Uterus (tissue), 2 donors: ENCODE results near the gene LAPTM5.

ENCODE experiments used
- CTCF ChIP-seq, 4 experiments: fragments of 200-600 bp in 2 of 4; fragments of 450-650 bp in 2 of 4; sonication (generic) in 2 of 4; IDR thresholded peaks; one replicate each; pipeline ENCODE4 v1.5.1; 2016 to 2019; ENCODE audit warnings: antibody characterized with exemption in 4 of 4, mild to moderate bottlenecking in 2 of 4, moderate library complexity in 1 of 4
- POLR2A ChIP-seq, 2 donors: fragments of 450-650 bp; IDR thresholded peaks; one replicate each; pipeline ENCODE4 v1.6.1; 2016; ENCODE audit warnings: antibody characterized with exemption in 2 of 2, mild to moderate bottlenecking in 1 of 2, moderate library complexity in 1 of 2

- no peak for TF ChIP-seq CTCF (IDR thresholded peaks at IDR 0.05)
- TF ChIP-seq POLR2A (IDR thresholded peaks at IDR 0.05): no peak
Observed at GRCh38 chr1:30735124-30735523, 22.4 kb downstream of the LAPTM5 start.
